K562 (cell line): Measurements from ENCODE around the gene TESK2.

Experiments used
- RB1 ChIP-seq: fragments of 450-650 bp; IDR thresholded peaks from 2 replicates; pipeline ENCODE4 v1.6.1; 2017; ENCODE audit warnings: low read depth, mild to moderate bottlenecking
- TEAD1 ChIP-seq, 2 experiments: fragments of 450-650 bp in 1 of 2; sonication (generic) in 1 of 2; formaldehyde crosslinking; IDR thresholded peaks; 2 replicates each; pipeline versions ENCODE4 v1.4.0 to v1.8.0; 2020 to 2022; ENCODE audit warnings: mild to moderate bottlenecking in 2 of 2, missing genetic modification reagents in 1 of 2

DNA sequence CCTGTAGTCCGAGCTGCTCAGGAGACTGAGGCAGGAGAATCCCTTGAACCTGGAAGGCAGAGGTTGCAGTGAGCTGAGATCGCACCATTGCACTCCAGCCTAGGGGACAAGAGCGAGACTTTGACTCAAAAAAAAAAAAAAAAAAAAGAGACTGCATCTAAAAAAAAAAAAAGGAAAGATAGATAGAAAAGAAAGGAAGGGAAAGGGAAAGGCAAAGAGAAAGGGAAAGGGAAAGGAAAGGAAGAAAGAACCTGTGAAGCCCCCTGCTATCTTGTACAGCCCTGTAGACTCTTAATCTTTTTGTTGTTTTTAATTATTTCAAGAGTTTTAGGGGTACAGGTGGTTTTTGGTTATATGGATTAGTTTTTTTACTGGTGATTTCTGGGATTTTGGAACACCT, 104.7 kb downstream of the TESK2 start:
- no peak for TF ChIP-seq RB1
- TF ChIP-seq TEAD1 (CRISPR knock-in tag; IDR thresholded peaks at IDR 0.05): no peak
